ENCODE measurements around the gene RIPK3. TPM values are rescaled to one million over a fixed set of nuclear protein-coding genes. Genes with fewer than 3 reads are reported as not detected.

The RIPK3 gene
- total and polyA plus RNA-seq, 2 experiments from 2014 or later: 0.32 to 1.5 TPM

DNA sequence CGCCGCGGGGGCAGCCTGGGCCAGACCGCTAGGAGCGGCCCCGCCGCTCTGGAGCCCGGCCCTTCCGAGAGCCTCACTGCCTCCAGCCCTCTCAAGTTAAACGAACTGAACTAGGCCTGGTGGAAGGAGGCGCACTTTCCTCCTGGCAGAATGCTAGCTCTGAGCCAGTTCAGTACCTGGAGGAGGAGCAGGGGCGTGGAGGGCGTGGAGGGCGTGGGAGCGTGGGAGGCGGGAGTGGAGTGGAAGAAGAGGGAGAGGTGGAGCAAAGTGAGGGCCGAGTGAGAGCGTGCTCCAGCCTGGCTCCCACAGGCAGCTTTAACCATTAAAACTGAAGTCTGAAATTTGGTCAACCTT lies 23.2 kb downstream of the RIPK3 start:
- TF ChIP-seq, protein P1, sequence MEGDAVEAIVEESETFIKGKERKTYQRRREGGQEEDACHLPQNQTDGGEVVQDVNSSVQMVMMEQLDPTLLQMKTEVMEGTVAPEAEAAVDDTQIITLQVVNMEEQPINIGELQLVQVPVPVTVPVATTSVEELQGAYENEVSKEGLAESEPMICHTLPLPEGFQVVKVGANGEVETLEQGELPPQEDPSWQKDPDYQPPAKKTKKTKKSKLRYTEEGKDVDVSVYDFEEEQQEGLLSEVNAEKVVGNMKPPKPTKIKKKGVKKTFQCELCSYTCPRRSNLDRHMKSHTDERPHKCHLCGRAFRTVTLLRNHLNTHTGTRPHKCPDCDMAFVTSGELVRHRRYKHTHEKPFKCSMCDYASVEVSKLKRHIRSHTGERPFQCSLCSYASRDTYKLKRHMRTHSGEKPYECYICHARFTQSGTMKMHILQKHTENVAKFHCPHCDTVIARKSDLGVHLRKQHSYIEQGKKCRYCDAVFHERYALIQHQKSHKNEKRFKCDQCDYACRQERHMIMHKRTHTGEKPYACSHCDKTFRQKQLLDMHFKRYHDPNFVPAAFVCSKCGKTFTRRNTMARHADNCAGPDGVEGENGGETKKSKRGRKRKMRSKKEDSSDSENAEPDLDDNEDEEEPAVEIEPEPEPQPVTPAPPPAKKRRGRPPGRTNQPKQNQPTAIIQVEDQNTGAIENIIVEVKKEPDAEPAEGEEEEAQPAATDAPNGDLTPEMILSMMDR (conservative IDR thresholded peaks at IDR 0.05; ENCODE audit: low read depth in 2 of 2): 0 out of 4 replicates have a peak, but pooled peaks of 1 of the 2 experiments have one; percentile 4
- TF ChIP-seq, protein P2, sequence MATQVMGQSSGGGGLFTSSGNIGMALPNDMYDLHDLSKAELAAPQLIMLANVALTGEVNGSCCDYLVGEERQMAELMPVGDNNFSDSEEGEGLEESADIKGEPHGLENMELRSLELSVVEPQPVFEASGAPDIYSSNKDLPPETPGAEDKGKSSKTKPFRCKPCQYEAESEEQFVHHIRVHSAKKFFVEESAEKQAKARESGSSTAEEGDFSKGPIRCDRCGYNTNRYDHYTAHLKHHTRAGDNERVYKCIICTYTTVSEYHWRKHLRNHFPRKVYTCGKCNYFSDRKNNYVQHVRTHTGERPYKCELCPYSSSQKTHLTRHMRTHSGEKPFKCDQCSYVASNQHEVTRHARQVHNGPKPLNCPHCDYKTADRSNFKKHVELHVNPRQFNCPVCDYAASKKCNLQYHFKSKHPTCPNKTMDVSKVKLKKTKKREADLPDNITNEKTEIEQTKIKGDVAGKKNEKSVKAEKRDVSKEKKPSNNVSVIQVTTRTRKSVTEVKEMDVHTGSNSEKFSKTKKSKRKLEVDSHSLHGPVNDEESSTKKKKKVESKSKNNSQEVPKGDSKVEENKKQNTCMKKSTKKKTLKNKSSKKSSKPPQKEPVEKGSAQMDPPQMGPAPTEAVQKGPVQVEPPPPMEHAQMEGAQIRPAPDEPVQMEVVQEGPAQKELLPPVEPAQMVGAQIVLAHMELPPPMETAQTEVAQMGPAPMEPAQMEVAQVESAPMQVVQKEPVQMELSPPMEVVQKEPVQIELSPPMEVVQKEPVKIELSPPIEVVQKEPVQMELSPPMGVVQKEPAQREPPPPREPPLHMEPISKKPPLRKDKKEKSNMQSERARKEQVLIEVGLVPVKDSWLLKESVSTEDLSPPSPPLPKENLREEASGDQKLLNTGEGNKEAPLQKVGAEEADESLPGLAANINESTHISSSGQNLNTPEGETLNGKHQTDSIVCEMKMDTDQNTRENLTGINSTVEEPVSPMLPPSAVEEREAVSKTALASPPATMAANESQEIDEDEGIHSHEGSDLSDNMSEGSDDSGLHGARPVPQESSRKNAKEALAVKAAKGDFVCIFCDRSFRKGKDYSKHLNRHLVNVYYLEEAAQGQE (IDR thresholded peaks at IDR 0.05; ENCODE audit: unreplicated experiment): no peak
- no peak for DNase-seq (ENCODE audit: low spot score)
- no peak overlapping the region for H3K27ac Mint-ChIP-seq
- H3K9me3 Mint-ChIP-seq: no peaks in the 10 kb centered on the region
- H3F3A ChIP-seq (replicated peaks; ENCODE audit: low read depth): no peaks in the 10 kb centered on the region
- peak; percentile 48; the same call in 2 of the 3 replicates for ATAC-seq
- peaks cover under 1% of the 10 kb centered on the region; the same call in 2 of the 3 replicates for H3K4me1 Mint-ChIP-seq
- no peaks in the 10 kb centered on the region for H3K79me2 ChIP-seq (replicated peaks; ENCODE audit: insufficient read depth)
- H2AFZ ChIP-seq: peak overlapping the region; percentile 56; the same call in 1 of the 2 replicates
- H3K36me3 ChIP-seq (ENCODE audit: insufficient read depth): no peaks in the 10 kb centered on the region
- no peak overlapping the region for H3K27ac ChIP-seq (ENCODE audit: low read depth)
- no peak overlapping the region for H3K4me2 ChIP-seq
- H4K20me1 ChIP-seq (replicated peaks; ENCODE audit: insufficient read depth): no peaks in the 10 kb centered on the region
- H3K4me3 Mint-ChIP-seq: no peak overlapping the region
- H3K9me2 ChIP-seq (ENCODE audit: insufficient read depth): no peaks in the 10 kb centered on the region
- H3K4me3 ChIP-seq: 0 out of 2 replicates have a peak overlapping the region, but pooled peaks have one; percentile 28
- peaks cover 46% of the 10 kb centered on the region for H3K27me3 Mint-ChIP-seq (ENCODE audit: insufficient read depth, low read depth, poor library complexity)
- peaks cover 64% of the 10 kb centered on the region for H3K27me3 ChIP-seq (ENCODE audit: insufficient read depth)
- H3K4me1 ChIP-seq (ENCODE audit: insufficient read depth): no peaks in the 10 kb centered on the region
- no peaks in the 10 kb centered on the region; the same call in 1 of the 3 replicates for H3K36me3 Mint-ChIP-seq (ENCODE audit: low read depth)

DNA sequence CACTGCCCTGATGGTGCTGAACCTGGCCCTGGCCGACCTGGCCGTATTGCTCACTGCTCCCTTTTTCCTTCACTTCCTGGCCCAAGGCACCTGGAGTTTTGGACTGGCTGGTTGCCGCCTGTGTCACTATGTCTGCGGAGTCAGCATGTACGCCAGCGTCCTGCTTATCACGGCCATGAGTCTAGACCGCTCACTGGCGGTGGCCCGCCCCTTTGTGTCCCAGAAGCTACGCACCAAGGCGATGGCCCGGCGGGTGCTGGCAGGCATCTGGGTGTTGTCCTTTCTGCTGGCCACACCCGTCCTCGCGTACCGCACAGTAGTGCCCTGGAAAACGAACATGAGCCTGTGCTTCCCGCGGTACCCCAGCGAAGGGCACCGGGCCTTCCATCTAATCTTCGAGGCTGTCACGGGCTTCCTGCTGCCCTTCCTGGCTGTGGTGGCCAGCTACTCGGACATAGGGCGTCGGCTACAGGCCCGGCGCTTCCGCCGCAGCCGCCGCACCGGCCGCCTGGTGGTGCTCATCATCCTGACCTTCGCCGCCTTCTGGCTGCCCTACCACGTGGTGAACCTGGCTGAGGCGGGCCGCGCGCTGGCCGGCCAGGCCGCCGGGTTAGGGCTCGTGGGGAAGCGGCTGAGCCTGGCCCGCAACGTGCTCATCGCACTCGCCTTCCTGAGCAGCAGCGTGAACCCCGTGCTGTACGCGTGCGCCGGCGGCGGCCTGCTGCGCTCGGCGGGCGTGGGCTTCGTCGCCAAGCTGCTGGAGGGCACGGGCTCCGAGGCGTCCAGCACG lies 23.8 kb downstream of the RIPK3 start:
- peak; percentile 82 for DNase-seq (ENCODE audit: low spot score)

More for the DNA sequence above, 23.8 kb downstream of the RIPK3 start:
- peak; percentile 80 for ATAC-seq
- peak overlapping the region; percentile 56; the same call in 1 of the 2 replicates for H2AFZ ChIP-seq
- peaks cover 46% of the 10 kb centered on the region for H3K27me3 Mint-ChIP-seq (ENCODE audit: insufficient read depth, low read depth, poor library complexity)
- no peaks in the 10 kb centered on the region for H3K36me3 ChIP-seq (ENCODE audit: insufficient read depth)
- H3K4me1 Mint-ChIP-seq: no peaks in the 10 kb centered on the region; the same call in 2 of the 3 replicates
- H3K79me2 ChIP-seq (replicated peaks; ENCODE audit: insufficient read depth): no peaks in the 10 kb centered on the region
- peaks cover 64% of the 10 kb centered on the region for H3K27me3 ChIP-seq (ENCODE audit: insufficient read depth)
- H3K9me3 Mint-ChIP-seq: no peaks in the 10 kb centered on the region
- no peak overlapping the region for H3K4me2 ChIP-seq
- no peaks in the 10 kb centered on the region; the same call in 1 of the 3 replicates for H3K36me3 Mint-ChIP-seq (ENCODE audit: low read depth)
- H3K9me2 ChIP-seq (ENCODE audit: insufficient read depth): no peaks in the 10 kb centered on the region
- no peak overlapping the region for H3K27ac Mint-ChIP-seq
- H4K20me1 ChIP-seq (replicated peaks; ENCODE audit: insufficient read depth): no peaks in the 10 kb centered on the region
- H3K4me3 ChIP-seq: 0 out of 2 replicates have a peak overlapping the region, but pooled peaks have one; percentile 28
- no peak overlapping the region for H3K27ac ChIP-seq (ENCODE audit: low read depth)
- H3K4me3 Mint-ChIP-seq: no peak overlapping the region
- no peaks in the 10 kb centered on the region for H3F3A ChIP-seq (replicated peaks; ENCODE audit: low read depth)
- H3K4me1 ChIP-seq (ENCODE audit: insufficient read depth): no peaks in the 10 kb centered on the region
- TF ChIP-seq, protein P1 (conservative IDR thresholded peaks at IDR 0.05; ENCODE audit: low read depth in 2 of 2): peak; percentile 35 to 57
- TF ChIP-seq POLR2AphosphoS5 (IDR thresholded peaks at IDR 0.05; ENCODE audit: low read depth): no peak; the same call in 1 of the 2 replicates
